HepG2 (cell line): ENCODE data around the gene ABCB8. TPM values are rescaled to one million over a fixed set of nuclear protein-coding genes. Genes with fewer than 3 reads are reported as not detected.

Source experiments
- DNMT1 ChIP-seq: sonication (generic); formaldehyde crosslinking; IDR thresholded peaks from 2 replicates; pipeline ENCODE4 v1.5.1; 2020; ENCODE audit warnings: mild to moderate bottlenecking, missing genetic modification reagents
- FOXK1 ChIP-seq: sonication (generic); formaldehyde crosslinking; IDR thresholded peaks from 2 replicates; pipeline ENCODE4 v1.4.0; 2020; ENCODE audit warnings: low read depth, missing genetic modification reagents, borderline replicate concordance
- HIVEP1 ChIP-seq: sonication (generic); formaldehyde crosslinking; IDR thresholded peaks from 2 replicates; pipeline ENCODE4 v1.4.0; 2020; ENCODE audit warnings: mild to moderate bottlenecking, missing genetic modification reagents
- MEF2D ChIP-seq: sonication (generic); formaldehyde crosslinking; IDR thresholded peaks from 2 replicates; pipeline ENCODE4 v1.5.1; 2020; ENCODE audit warnings: mild to moderate bottlenecking, missing genetic modification reagents
- NFE2L2 ChIP-seq: fragments of 150-350 bp; IDR thresholded peaks from 2 replicates; pipeline ENCODE4 v1.6.1; 2014; ENCODE audit warnings: low read length
- RAD21 ChIP-seq: fragments of 450-650 bp; formaldehyde crosslinking; IDR thresholded peaks from 2 replicates; pipeline ENCODE4 v1.5.0; 2020; ENCODE audit warnings: mild to moderate bottlenecking
- SIN3B ChIP-seq: fragments of 150-350 bp; IDR thresholded peaks from 2 replicates; pipeline ENCODE4 v1.6.1; 2014; ENCODE audit warnings: low read length
- SMYD3 ChIP-seq: sonication (generic); formaldehyde crosslinking; IDR thresholded peaks from 2 replicates; pipeline ENCODE4 v1.8.1; 2023; ENCODE audit warnings: mild to moderate bottlenecking, missing genetic modification reagents
- ZC3H4 ChIP-seq: sonication (generic); formaldehyde crosslinking; IDR thresholded peaks from 2 replicates; pipeline ENCODE4 v1.4.0; 2020; ENCODE audit warnings: missing genetic modification reagents, borderline replicate concordance
- ZNF124 ChIP-seq: sonication (generic); formaldehyde crosslinking; IDR thresholded peaks from 2 replicates; pipeline ENCODE4 v1.4.0; 2020; ENCODE audit warnings: missing genetic modification reagents
- ZNF337 ChIP-seq: sonication (generic); formaldehyde crosslinking; IDR thresholded peaks from 2 replicates; pipeline ENCODE4 v1.5.1; 2020; ENCODE audit warnings: missing genetic modification reagents, low read depth, mild to moderate bottlenecking, borderline replicate concordance
- ZNF569 ChIP-seq: sonication (generic); formaldehyde crosslinking; IDR thresholded peaks from 2 replicates; pipeline ENCODE4 v1.5.0; 2020; ENCODE audit warnings: mild to moderate bottlenecking, missing genetic modification reagents, moderate library complexity, borderline replicate concordance
- polyA plus RNA-seq, 8 experiments: library from polyadenylated mRNA; depleted of rRNA in 3 of 8; stranded (reverse) in 7 of 8; unstranded in 1 of 8; fragments of >200 nt; fragmentation: Illumina TruSeq in 4 of 8; extraction: Trizol in 4 of 8; gene quantifications; 2 replicates each; pipeline versions ENCODE4 v1.2.1 to v1.2.3, GENCODE V29; 2011 to 2016; ENCODE audit warnings: low read depth in 4 of 8, missing spikeins in 1 of 8, mixed read lengths in 1 of 8; ENCODE audit not compliant: insufficient read depth in 1 of 8
- total RNA-seq, 5 experiments: library from RNA; depleted of rRNA; stranded (reverse); fragments of >200 nt; fragmentation: Illumina TruSeq; extraction: Trizol; gene quantifications; 2 replicates each; pipeline ENCODE4 v1.2.3, GENCODE V29; 2016; ENCODE audit warnings: low read depth in 1 of 5
- TF ChIP-seq, protein P1 (sequence below): sonication (generic); formaldehyde crosslinking; IDR thresholded peaks from 2 replicates; pipeline ENCODE4 v1.4.0; 2020; ENCODE audit warnings: missing genetic modification reagents, mild to moderate bottlenecking, borderline replicate concordance
- TF ChIP-seq, protein P2 (sequence below): sonication (generic); formaldehyde crosslinking; IDR thresholded peaks from 2 replicates; pipeline ENCODE4 v1.5.0; 2020; ENCODE audit warnings: mild to moderate bottlenecking, missing genetic modification reagents, borderline replicate concordance
- TF ChIP-seq, protein P3 (sequence below): fragments of 450-650 bp; IDR thresholded peaks from 2 replicates; pipeline ENCODE4 v1.6.1; 2017
- TF ChIP-seq, protein P4 (sequence below): sonication (generic); formaldehyde crosslinking; IDR thresholded peaks from 2 replicates; pipeline ENCODE4 v1.4.0; 2020; ENCODE audit warnings: missing genetic modification reagents

Gene ABCB8
- total and polyA plus RNA-seq, 2 of the 13 experiments (the other 11 are each of a cell fraction or from before 2014, with no cell fraction given) = 6.6 to 16.7 TPM

DNA sequence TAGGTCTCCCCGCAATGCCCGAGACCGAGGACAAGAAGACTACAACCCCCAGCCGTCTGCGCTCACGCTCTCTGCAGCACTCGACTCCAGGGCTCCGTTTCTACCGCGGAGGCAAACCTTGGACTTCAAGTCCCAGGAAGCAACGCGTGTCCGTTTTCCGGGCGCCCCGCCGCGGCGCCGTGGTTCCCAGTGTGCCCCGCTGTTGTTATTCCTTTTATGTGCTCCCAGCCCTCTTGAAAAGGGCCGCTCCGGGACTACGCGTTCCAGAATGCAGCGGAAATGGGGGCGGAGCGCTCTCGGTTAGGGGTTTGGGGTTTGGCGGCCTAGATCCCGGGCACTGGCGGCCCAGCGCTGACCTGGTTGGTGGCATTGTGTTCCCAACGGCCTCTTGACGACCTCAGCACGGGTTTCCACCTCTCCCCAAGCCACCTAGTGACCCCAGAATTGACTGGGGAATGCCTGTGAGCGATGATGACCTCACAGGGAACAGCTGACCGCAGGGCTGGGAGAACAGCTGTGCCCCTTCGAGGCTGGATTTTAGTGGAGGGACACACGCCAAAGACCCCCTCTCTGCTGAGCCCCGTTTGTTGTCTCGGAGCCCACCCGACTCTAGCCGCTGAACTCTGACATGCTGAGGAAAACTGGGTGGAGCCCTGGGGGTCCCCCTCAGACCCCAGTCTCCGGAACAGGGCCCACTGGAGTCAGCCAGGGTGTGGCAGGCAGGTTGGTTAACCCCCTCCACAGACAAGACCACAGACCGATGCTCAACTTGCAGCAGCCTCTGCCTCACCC, 29.9 kb downstream of the ABCB8 start (continued):
- TF ChIP-seq, protein P1, sequence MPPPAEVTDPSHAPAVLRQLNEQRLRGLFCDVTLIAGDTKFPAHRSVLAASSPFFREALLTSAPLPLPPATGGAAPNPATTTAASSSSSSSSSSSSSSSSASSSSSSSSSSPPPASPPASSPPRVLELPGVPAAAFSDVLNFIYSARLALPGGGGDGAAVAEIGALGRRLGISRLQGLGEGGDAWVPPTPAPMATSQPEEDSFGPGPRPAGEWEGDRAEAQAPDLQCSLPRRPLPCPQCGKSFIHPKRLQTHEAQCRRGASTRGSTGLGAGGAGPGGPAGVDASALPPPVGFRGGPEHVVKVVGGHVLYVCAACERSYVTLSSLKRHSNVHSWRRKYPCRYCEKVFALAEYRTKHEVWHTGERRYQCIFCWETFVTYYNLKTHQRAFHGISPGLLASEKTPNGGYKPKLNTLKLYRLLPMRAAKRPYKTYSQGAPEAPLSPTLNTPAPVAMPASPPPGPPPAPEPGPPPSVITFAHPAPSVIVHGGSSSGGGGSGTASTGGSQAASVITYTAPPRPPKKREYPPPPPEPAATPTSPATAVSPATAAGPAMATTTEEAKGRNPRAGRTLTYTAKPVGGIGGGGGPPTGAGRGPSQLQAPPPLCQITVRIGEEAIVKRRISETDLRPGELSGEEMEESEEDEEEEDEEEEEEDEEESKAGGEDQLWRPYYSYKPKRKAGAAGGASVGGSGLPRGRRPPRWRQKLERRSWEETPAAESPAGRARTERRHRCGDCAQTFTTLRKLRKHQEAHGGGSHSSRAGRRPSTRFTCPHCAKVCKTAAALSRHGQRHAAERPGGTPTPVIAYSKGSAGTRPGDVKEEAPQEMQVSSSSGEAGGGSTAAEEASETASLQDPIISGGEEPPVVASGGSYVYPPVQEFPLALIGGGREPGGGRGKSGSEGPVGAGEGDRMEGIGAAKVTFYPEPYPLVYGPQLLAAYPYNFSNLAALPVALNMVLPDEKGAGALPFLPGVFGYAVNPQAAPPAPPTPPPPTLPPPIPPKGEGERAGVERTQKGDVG = no peak
- peak; percentile 69 for TF ChIP-seq HIVEP1 (CRISPR knock-in tag)
- TF ChIP-seq ZNF337 (CRISPR knock-in tag) = no peak
- no peak for TF ChIP-seq ZNF569 (CRISPR knock-in tag)
- TF ChIP-seq RAD21 (CRISPR knock-in tag) = no peak
- 0 out of 2 replicates have a peak, but pooled peaks have one; percentile 45 for TF ChIP-seq MEF2D (CRISPR knock-in tag)
- no peak; the same call in 1 of the 2 replicates for TF ChIP-seq SMYD3 (CRISPR knock-in tag)
- TF ChIP-seq ZC3H4 (CRISPR knock-in tag) = no peak
- TF ChIP-seq, protein P2, sequence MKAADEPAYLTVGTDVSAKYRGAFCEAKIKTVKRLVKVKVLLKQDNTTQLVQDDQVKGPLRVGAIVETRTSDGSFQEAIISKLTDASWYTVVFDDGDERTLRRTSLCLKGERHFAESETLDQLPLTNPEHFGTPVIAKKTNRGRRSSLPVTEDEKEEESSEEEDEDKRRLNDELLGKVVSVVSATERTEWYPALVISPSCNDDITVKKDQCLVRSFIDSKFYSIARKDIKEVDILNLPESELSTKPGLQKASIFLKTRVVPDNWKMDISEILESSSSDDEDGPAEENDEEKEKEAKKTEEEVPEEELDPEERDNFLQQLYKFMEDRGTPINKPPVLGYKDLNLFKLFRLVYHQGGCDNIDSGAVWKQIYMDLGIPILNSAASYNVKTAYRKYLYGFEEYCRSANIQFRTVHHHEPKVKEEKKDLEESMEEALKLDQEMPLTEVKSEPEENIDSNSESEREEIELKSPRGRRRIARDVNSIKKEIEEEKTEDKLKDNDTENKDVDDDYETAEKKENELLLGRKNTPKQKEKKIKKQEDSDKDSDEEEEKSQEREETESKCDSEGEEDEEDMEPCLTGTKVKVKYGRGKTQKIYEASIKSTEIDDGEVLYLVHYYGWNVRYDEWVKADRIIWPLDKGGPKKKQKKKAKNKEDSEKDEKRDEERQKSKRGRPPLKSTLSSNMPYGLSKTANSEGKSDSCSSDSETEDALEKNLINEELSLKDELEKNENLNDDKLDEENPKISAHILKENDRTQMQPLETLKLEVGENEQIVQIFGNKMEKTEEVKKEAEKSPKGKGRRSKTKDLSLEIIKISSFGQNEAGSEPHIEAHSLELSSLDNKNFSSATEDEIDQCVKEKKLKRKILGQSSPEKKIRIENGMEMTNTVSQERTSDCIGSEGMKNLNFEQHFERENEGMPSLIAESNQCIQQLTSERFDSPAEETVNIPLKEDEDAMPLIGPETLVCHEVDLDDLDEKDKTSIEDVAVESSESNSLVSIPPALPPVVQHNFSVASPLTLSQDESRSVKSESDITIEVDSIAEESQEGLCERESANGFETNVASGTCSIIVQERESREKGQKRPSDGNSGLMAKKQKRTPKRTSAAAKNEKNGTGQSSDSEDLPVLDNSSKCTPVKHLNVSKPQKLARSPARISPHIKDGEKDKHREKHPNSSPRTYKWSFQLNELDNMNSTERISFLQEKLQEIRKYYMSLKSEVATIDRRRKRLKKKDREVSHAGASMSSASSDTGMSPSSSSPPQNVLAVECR (CRISPR knock-in tag) = peak; percentile 78; the same call in 1 of the 2 replicates
- TF ChIP-seq ZNF124 (CRISPR knock-in tag) = no peak
- TF ChIP-seq, protein P3, sequence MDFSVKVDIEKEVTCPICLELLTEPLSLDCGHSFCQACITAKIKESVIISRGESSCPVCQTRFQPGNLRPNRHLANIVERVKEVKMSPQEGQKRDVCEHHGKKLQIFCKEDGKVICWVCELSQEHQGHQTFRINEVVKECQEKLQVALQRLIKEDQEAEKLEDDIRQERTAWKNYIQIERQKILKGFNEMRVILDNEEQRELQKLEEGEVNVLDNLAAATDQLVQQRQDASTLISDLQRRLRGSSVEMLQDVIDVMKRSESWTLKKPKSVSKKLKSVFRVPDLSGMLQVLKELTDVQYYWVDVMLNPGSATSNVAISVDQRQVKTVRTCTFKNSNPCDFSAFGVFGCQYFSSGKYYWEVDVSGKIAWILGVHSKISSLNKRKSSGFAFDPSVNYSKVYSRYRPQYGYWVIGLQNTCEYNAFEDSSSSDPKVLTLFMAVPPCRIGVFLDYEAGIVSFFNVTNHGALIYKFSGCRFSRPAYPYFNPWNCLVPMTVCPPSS = no peak
- TF ChIP-seq, protein P4, sequence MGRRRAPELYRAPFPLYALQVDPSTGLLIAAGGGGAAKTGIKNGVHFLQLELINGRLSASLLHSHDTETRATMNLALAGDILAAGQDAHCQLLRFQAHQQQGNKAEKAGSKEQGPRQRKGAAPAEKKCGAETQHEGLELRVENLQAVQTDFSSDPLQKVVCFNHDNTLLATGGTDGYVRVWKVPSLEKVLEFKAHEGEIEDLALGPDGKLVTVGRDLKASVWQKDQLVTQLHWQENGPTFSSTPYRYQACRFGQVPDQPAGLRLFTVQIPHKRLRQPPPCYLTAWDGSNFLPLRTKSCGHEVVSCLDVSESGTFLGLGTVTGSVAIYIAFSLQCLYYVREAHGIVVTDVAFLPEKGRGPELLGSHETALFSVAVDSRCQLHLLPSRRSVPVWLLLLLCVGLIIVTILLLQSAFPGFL (CRISPR knock-in tag) = no peak
- TF ChIP-seq NFE2L2 = no peak; the same call in 1 of the 2 replicates
- no peak for TF ChIP-seq SIN3B
- TF ChIP-seq DNMT1 (CRISPR knock-in tag) = no peak
- TF ChIP-seq FOXK1 = peak; percentile 95
